K562 (cell line): ENCODE results near the gene NPHP3. TPM values are rescaled to one million over a fixed set of nuclear protein-coding genes. Genes with fewer than 3 reads are reported as not detected.

Source experiments
- BACH1 ChIP-seq: fragments of 200-800 bp; sonication (Bioruptor generic); IDR thresholded peaks from 2 replicates; pipeline ENCODE4 v1.6.1; 2016; ENCODE audit warnings: missing genetic modification characterization, missing compliant biosample characterization
- BRD4 ChIP-seq: fragments of 200-600 bp; sonication (generic); IDR thresholded peaks from 2 replicates; pipeline ENCODE4 v1.6.1; 2017; ENCODE audit warnings: inconsistent platforms
- CBFA2T2 ChIP-seq: fragments of 450-650 bp; conservative IDR thresholded peaks from 2 replicates; pipeline ENCODE4 v1.6.1; 2017; ENCODE audit warnings: mild to moderate bottlenecking
- CEBPB ChIP-seq: fragments of 450-650 bp; IDR thresholded peaks from 2 replicates; pipeline ENCODE4 v1.6.1; 2016; ENCODE audit warnings: missing genetic modification characterization, missing compliant biosample characterization
- CSDE1 ChIP-seq, 2 experiments: fragments of 450-650 bp; IDR thresholded peaks; 2 replicates each; pipeline ENCODE4 v1.6.1; 2016; ENCODE audit warnings: mild to moderate bottlenecking in 1 of 2
- CTBP1 ChIP-seq: fragments of 450-650 bp; IDR thresholded peaks from 2 replicates; pipeline ENCODE4 v1.6.1; 2016; ENCODE audit warnings: borderline replicate concordance
- DMBX1 ChIP-seq: fragments of 250-450 bp; sonication (Bioruptor Pico); IDR thresholded peaks from 2 replicates; pipeline ENCODE4 v1.8.0; 2022; ENCODE audit warnings: inconsistent platforms, mild to moderate bottlenecking, moderate library complexity, borderline replicate concordance
- DNMT1 ChIP-seq: fragments of 450-650 bp; IDR thresholded peaks from 2 replicates; pipeline ENCODE4 v1.6.1; 2016; ENCODE audit warnings: antibody characterized with exemption, mild to moderate bottlenecking
- E2F5 ChIP-seq: sonication (generic); formaldehyde crosslinking; IDR thresholded peaks from 2 replicates; pipeline ENCODE4 v1.8.0; 2022; ENCODE audit warnings: mild to moderate bottlenecking, missing genetic modification reagents
- ETS1 ChIP-seq: conservative IDR thresholded peaks from 2 replicates; pipeline ENCODE4 v1.6.1; 2011; ENCODE audit warnings: low read depth, mild to moderate bottlenecking, low read length; ENCODE audit not compliant: control insufficient read depth
- EZH2 ChIP-seq: IDR thresholded peaks from 2 replicates; pipeline ENCODE4 v1.6.1; 2012; ENCODE audit warnings: low read depth, mild to moderate bottlenecking, inconsistent platforms, low read length, borderline replicate concordance
- FOXK1 ChIP-seq: sonication (generic); formaldehyde crosslinking; IDR thresholded peaks from 2 replicates; pipeline ENCODE4 v1.8.0; 2022; ENCODE audit warnings: missing genetic modification reagents, mild to moderate bottlenecking, borderline replicate concordance
- HDAC6 ChIP-seq: IDR thresholded peaks from 2 replicates; pipeline ENCODE4 v1.6.1; 2012; ENCODE audit warnings: low read depth, mild to moderate bottlenecking, control low read depth, inconsistent platforms, low read length, moderate library complexity
- KDM2B ChIP-seq: fragments of 250-450 bp; sonication (Bioruptor Pico); IDR thresholded peaks from 2 replicates; pipeline ENCODE4 v1.8.0; 2021; ENCODE audit warnings: mild to moderate bottlenecking, moderate library complexity
- NCOA4 ChIP-seq: fragments of 450-650 bp; IDR thresholded peaks from 2 replicates; pipeline ENCODE4 v1.6.1; 2018; ENCODE audit warnings: mild to moderate bottlenecking; ENCODE audit not compliant: partially characterized antibody
- NFXL1 ChIP-seq: fragments of 450-650 bp; formaldehyde crosslinking; IDR thresholded peaks from 2 replicates; pipeline ENCODE4 v1.4.0; 2021; ENCODE audit warnings: mild to moderate bottlenecking
- PML ChIP-seq: IDR thresholded peaks from 2 replicates; pipeline ENCODE4 v1.6.1; 2012; ENCODE audit warnings: low read length, inconsistent platforms
- POLR2AphosphoS2 ChIP-seq: IDR thresholded peaks from 2 replicates; pipeline ENCODE4 v1.6.1; 2012; ENCODE audit warnings: low read length, improper control_type of control experiment
- RBBP5 ChIP-seq: fragments of 200-600 bp; sonication (generic); IDR thresholded peaks from 2 replicates; pipeline ENCODE4 v1.6.1; 2012; ENCODE audit warnings: borderline replicate concordance, mild to moderate bottlenecking, low read length, control low read depth, inconsistent platforms; ENCODE audit not compliant: insufficient read depth, poor library complexity, severe bottlenecking
- RFX1 ChIP-seq: fragments of 450-650 bp; IDR thresholded peaks from 2 replicates; pipeline ENCODE4 v1.6.1; 2016; ENCODE audit warnings: mild to moderate bottlenecking, moderate library complexity
- SIRT6 ChIP-seq: IDR thresholded peaks from one replicate; pipeline ENCODE4 v1.6.1; 2012; ENCODE audit warnings: low read depth, mild to moderate bottlenecking, control low read depth, inconsistent platforms, low read length, moderate library complexity
- SMAD4 ChIP-seq: fragments of 250-450 bp; sonication (Bioruptor Pico); conservative IDR thresholded peaks from 2 replicates; pipeline ENCODE4 v1.8.0; 2021; ENCODE audit warnings: inconsistent platforms, mild to moderate bottlenecking, moderate library complexity
- TGIF2 ChIP-seq: sonication (generic); formaldehyde crosslinking; IDR thresholded peaks from 2 replicates; pipeline ENCODE4 v1.8.1; 2022; ENCODE audit warnings: mild to moderate bottlenecking, missing genetic modification reagents, moderate library complexity
- ZNF140 ChIP-seq: fragments of 250-450 bp; sonication (Bioruptor Pico); IDR thresholded peaks from 2 replicates; pipeline ENCODE4 v1.8.0; 2021; ENCODE audit warnings: moderate library complexity, mild to moderate bottlenecking, inconsistent platforms
- ZNF143 ChIP-seq: sonication (generic); formaldehyde crosslinking; IDR thresholded peaks from 2 replicates; pipeline ENCODE4 v1.9.0; 2022; ENCODE audit warnings: mild to moderate bottlenecking, missing genetic modification reagents
- ZNF197 ChIP-seq: fragments of 200-800 bp; sonication (Bioruptor generic); IDR thresholded peaks from 2 replicates; pipeline ENCODE4 v1.6.1; 2016; ENCODE audit warnings: low read depth, missing genetic modification characterization, missing compliant biosample characterization
- ZNF232 ChIP-seq: sonication (generic); formaldehyde crosslinking; IDR thresholded peaks from 2 replicates; pipeline ENCODE4 v1.8.0; 2022; ENCODE audit warnings: mild to moderate bottlenecking, missing genetic modification reagents
- ZNF282 ChIP-seq: sonication (generic); formaldehyde crosslinking; IDR thresholded peaks from 2 replicates; pipeline ENCODE4 v1.8.1; 2023; ENCODE audit warnings: missing genetic modification reagents
- ZNF354B ChIP-seq: fragments of 250-450 bp; sonication (Bioruptor Pico); IDR thresholded peaks from 2 replicates; pipeline ENCODE4 v1.4.0; 2020
- ZNF445 ChIP-seq: fragments of 250-450 bp; sonication (Bioruptor Pico); IDR thresholded peaks from 2 replicates; pipeline ENCODE4 v1.4.0; 2020; ENCODE audit warnings: low read depth, mild to moderate bottlenecking, moderate library complexity
- ZNF57 ChIP-seq: fragments of 450-650 bp; formaldehyde crosslinking; IDR thresholded peaks from 2 replicates; pipeline ENCODE4 v1.4.0; 2020; ENCODE audit warnings: mild to moderate bottlenecking, moderate library complexity
- ZNF77 ChIP-seq: fragments of 250-450 bp; sonication (Bioruptor Pico); IDR thresholded peaks from 2 replicates; pipeline ENCODE4 v1.5.0; 2020
- polyA plus RNA-seq, 8 experiments: library from polyadenylated mRNA; depleted of rRNA in 4 of 8; stranded (reverse) in 5 of 8; unstranded in 3 of 8; fragments of >200 nt; fragmentation: Nextera tagmentation in 2 of 8; fragmentation: Illumina TruSeq in 1 of 8; extraction: Ambion mirVana in 2 of 8; extraction: Trizol in 1 of 8; gene quantifications; 2 replicates each; pipeline versions ENCODE4 v1.2.1 to v1.2.3, GENCODE V29; 2011 to 2014; ENCODE audit warnings: inconsistent platforms in 1 of 8, missing spikeins in 1 of 8
- total RNA-seq, 7 experiments: library from RNA; depleted of rRNA in 6 of 7; stranded (reverse); fragments of >200 nt in 6 of 7; fragmentation: Illumina TruSeq in 2 of 7; extraction: Trizol in 2 of 7; gene quantifications; 2 replicates each; pipeline versions ENCODE4 v1.2.1 to v1.2.3, GENCODE V29; 2011 to 2021; ENCODE audit warnings: low replicate concordance in 1 of 7

NPHP3 gene
- total and polyA plus RNA-seq, 9 of the 15 experiments (the other 6 are each of a cell fraction or from before 2014, with no cell fraction given): 0.62 to 13.2 (median 5.8) TPM

GRCh38 chr3:132660052-132660810 is 62.0 kb downstream of the NPHP3 start, which contains the start of gene UBA5 (continued):
- TF ChIP-seq DNMT1 (no peak), CSDE1 (IDR thresholded peaks at IDR 0.05) (no peak), PML (no peak), ZNF282 (CRISPR knock-in tag) (0 out of 2 replicates have a peak, but pooled peaks have one; percentile 27), POLR2AphosphoS2 (no peak), NCOA4 (no peak), ZNF445 (CRISPR knock-in tag) (no peak), ZNF354B (CRISPR knock-in tag) (no peak), CTBP1 (no peak; the same call in 1 of the 2 replicates), BRD4 (no peak), EZH2 (no peak), RBBP5 (peak; percentile 67), ZNF140 (CRISPR knock-in tag) (no peak), ETS1 (no peak), E2F5 (CRISPR knock-in tag) (no peak), SMAD4 (CRISPR knock-in tag) (peak; percentile 64), CBFA2T2 (no peak), CEBPB (no peak), ZNF197 (CRISPR knock-in tag) (no peak), ZNF57 (CRISPR knock-in tag) (no peak), NFXL1 (CRISPR knock-in tag) (no peak), ZNF77 (CRISPR knock-in tag) (no peak), FOXK1 (no peak), RFX1 (no peak), ZNF232 (CRISPR knock-in tag) (no peak), DMBX1 (no peak), TGIF2 (no peak), KDM2B (CRISPR knock-in tag) (no peak), BACH1 (no peak), ZNF143 (CRISPR knock-in tag) (no peak), HDAC6 (no peak), SIRT6 (no peak)
